ENCODE data around the gene NABP2.

Gene NABP2

GRCh38 chr12:56216461-56216860, 7.7 kb upstream of the NABP2 start:
- DNase-seq, result no peak

- no peak for DNase-seq
Measured at GRCh38 chr12:56219840-56220239, 4.3 kb upstream of the NABP2 start.

GRCh38 chr12:56220611-56221231, 3.4 kb upstream of the NABP2 start:
- no peak for DNase-seq

- no peak for DNase-seq
Measured at GRCh38 chr12:56221232-56221756, 2.8 kb upstream of the NABP2 start.

- peak; percentile 61 for DNase-seq
Measured at GRCh38 chr12:56221757-56222530, 2.2 kb upstream of the NABP2 start, which contains the start of gene RNF41. Gene RNF41, minus strand, starts transcription at chr12:56221922. Its CDS starts 7,875 bp downstream, at chr12:56214047.

- DNase-seq, result no peak
Measured at GRCh38 chr12:56222531-56222895, 1.6 kb upstream of the NABP2 start.

GRCh38 chr12:56223571-56224101, 506 bp upstream of the NABP2 start:
- no peak for DNase-seq

GRCh38 chr12:56224954-56225353, 812 bp downstream of the NABP2 start:
- DNase-seq, result no peak

GRCh38 chr12:56229082-56229481, 4.9 kb downstream of the NABP2 start:
- no peak for DNase-seq

- no peak for DNase-seq
Measured at GRCh38 chr12:56229916-56230431, 5.8 kb downstream of the NABP2 start, which contains the start of gene SLC39A5. Gene SLC39A5, plus strand, starts transcription at chr12:56230051. Its CDS starts 1,224 bp downstream, at chr12:56231275.

- DNase-seq, result no peak
Measured at GRCh38 chr12:56230432-56231183, 6.5 kb downstream of the NABP2 start.

- no peak for DNase-seq
Measured at GRCh38 chr12:56231184-56231582, 7.0 kb downstream of the NABP2 start.

GRCh38 chr12:56234746-56235436, 10.7 kb downstream of the NABP2 start:
- no peak for DNase-seq

GRCh38 chr12:56236091-56236490, 11.9 kb downstream of the NABP2 start:
- no peak for DNase-seq

- DNase-seq, result no peak
Measured at GRCh38 chr12:56236985-56237384, 12.8 kb downstream of the NABP2 start.

GRCh38 chr12:56237552-56237951, 13.4 kb downstream of the NABP2 start:
- DNase-seq, result no peak

GRCh38 chr12:56241424-56242303, 17.5 kb downstream of the NABP2 start:
- no peak for DNase-seq

- no peak for DNase-seq
Measured at GRCh38 chr12:56242986-56243385, 18.8 kb downstream of the NABP2 start.

- no peak for DNase-seq
Measured at GRCh38 chr12:56243731-56244181, 19.6 kb downstream of the NABP2 start.

- DNase-seq, result no peak
Measured at GRCh38 chr12:56244494-56244893, 20.4 kb downstream of the NABP2 start.

- DNase-seq, result no peak
Measured at GRCh38 chr12:56247923-56248322, 23.8 kb downstream of the NABP2 start.
